OCI-LY1 (cell line): ENCODE measurements around the gene DFFB.

Experiments
- H2AFZ ChIP-seq: fragments of 200-600 bp; sonication (generic), shearing (Covaris generic); 2 replicates; pipeline ENCODE4 v1.6.0; 2014; ENCODE audit warnings: antibody characterized with exemption, mild to moderate bottlenecking, low read length
- H3F3A ChIP-seq: fragments of 200-600 bp; sonication (generic), shearing (Covaris generic); 2 replicates; pipeline ENCODE4 v1.6.0; 2014; ENCODE audit warnings: mild to moderate bottlenecking, antibody characterized with exemption, low read length, moderate library complexity; ENCODE audit not compliant: insufficient read depth
- H3K27ac ChIP-seq: fragments of 200-600 bp; sonication (generic); 2 replicates; pipeline ENCODE4 v1.5.1; 2014; ENCODE audit warnings: low read length, mixed run types, mild to moderate bottlenecking, low read depth; ENCODE audit not compliant: poor library complexity, severe bottlenecking
- H3K27me3 ChIP-seq: fragments of 200-600 bp; sonication (generic); 2 replicates; pipeline ENCODE4 v1.6.0; 2014; ENCODE audit warnings: antibody characterized with exemption, mild to moderate bottlenecking, low read length, moderate library complexity; ENCODE audit not compliant: insufficient read depth
- H3K36me3 ChIP-seq: fragments of 200-600 bp; sonication (generic); 2 replicates; pipeline ENCODE4 v1.6.1; 2014; ENCODE audit warnings: mild to moderate bottlenecking, antibody characterized with exemption, low read length, moderate library complexity, mixed read lengths; ENCODE audit not compliant: insufficient read depth
- H3K4me1 ChIP-seq: fragments of 200-600 bp; sonication (generic); 2 replicates; pipeline ENCODE4 v1.5.1; 2014; ENCODE audit warnings: mild to moderate bottlenecking, low read length, moderate library complexity; ENCODE audit not compliant: insufficient read depth, severe bottlenecking
- H3K4me2 ChIP-seq: fragments of 200-600 bp; sonication (generic), shearing (Covaris generic); 2 replicates; pipeline ENCODE4 v1.6.1; 2014; ENCODE audit warnings: low read length
- H3K4me3 ChIP-seq: fragments of 200-600 bp; sonication (generic); 2 replicates; pipeline ENCODE4 v1.5.1; 2014; ENCODE audit warnings: low read length, low read depth, mild to moderate bottlenecking, mixed read lengths; ENCODE audit not compliant: poor library complexity, severe bottlenecking
- H3K79me2 ChIP-seq: fragments of 200-600 bp; shearing (Covaris generic); 2 replicates; pipeline ENCODE4 v1.6.1; 2016; ENCODE audit warnings: mixed run types, low read length, mixed read lengths; ENCODE audit not compliant: insufficient read depth
- H3K9ac ChIP-seq: fragments of 200-600 bp; sonication (generic), shearing (Covaris generic); 2 replicates; pipeline ENCODE4 v1.6.1; 2014; ENCODE audit warnings: mild to moderate bottlenecking, low read length, mixed read lengths
- H3K9me2 ChIP-seq: fragments of 200-600 bp; sonication (generic), shearing (Covaris generic); 2 replicates; pipeline ENCODE4 v1.6.1; 2014; ENCODE audit warnings: low read depth, mild to moderate bottlenecking, low read length, mixed read lengths
- H3K9me3 ChIP-seq: fragments of 200-600 bp; shearing (Covaris generic); 2 replicates; pipeline ENCODE4 v1.6.1; 2014; ENCODE audit warnings: low read length, mixed read lengths
- H4K20me1 ChIP-seq: fragments of 200-600 bp; sonication (generic), shearing (Covaris generic); 2 replicates; pipeline ENCODE4 v1.6.0; 2016; ENCODE audit warnings: mild to moderate bottlenecking, low read length; ENCODE audit not compliant: insufficient read depth
- EZH2 ChIP-seq: fragments of 200-600 bp; sonication (generic), shearing (Covaris generic); IDR thresholded peaks from 2 replicates; pipeline ENCODE4 v1.8.0; 2017; ENCODE audit warnings: borderline replicate concordance, mixed run types, mild to moderate bottlenecking, antibody characterized with exemption, low read length, moderate library complexity, mixed read lengths
- TF ChIP-seq, protein P1 (sequence below): fragments of 200-600 bp; sonication (generic), shearing (Covaris generic); IDR thresholded peaks from 2 replicates; pipeline ENCODE4 v1.5.1; 2017; ENCODE audit warnings: mild to moderate bottlenecking, antibody characterized with exemption, low read length, moderate library complexity, mixed read lengths

Gene DFFB

DNA sequence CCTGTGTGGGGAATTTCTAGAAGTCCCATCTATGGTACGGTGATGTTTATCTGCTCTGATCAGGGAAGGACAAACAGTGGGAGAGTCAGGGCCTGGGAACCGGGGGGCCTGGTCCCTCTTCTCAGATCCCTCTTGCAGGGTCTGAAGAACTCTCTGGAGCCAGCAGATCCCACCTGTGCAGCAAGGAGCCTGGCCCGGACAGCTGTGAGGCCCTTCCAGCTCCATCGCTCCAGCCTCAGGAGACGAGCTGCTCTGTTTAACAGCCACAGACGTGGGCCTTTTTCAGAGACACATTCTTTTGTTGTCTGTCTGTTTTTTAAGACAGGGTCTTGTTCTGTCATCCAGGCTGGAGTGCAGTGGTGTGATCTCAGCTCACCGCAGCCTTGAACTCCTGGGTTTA, 28.3 kb downstream of the DFFB start:
- no peak for TF ChIP-seq EZH2
- no peaks in the 10 kb centered on the region for H3K27me3 ChIP-seq
- H3K9me2 ChIP-seq = no peaks in the 10 kb centered on the region
- no peaks in the 10 kb centered on the region for H3F3A ChIP-seq
- H3K4me2 ChIP-seq = no peak overlapping the region
- peaks cover 74% of the 10 kb centered on the region for H3K36me3 ChIP-seq
- no peak overlapping the region for H3K27ac ChIP-seq
- H4K20me1 ChIP-seq = no peaks in the 10 kb centered on the region
- H3K4me3 ChIP-seq = no peak overlapping the region
- no peak overlapping the region for H2AFZ ChIP-seq
- no peaks in the 10 kb centered on the region for H3K9me3 ChIP-seq
- no peak overlapping the region for H3K9ac ChIP-seq
- no peaks in the 10 kb centered on the region for H3K4me1 ChIP-seq
- no peaks in the 10 kb centered on the region for H3K79me2 ChIP-seq

DNA sequence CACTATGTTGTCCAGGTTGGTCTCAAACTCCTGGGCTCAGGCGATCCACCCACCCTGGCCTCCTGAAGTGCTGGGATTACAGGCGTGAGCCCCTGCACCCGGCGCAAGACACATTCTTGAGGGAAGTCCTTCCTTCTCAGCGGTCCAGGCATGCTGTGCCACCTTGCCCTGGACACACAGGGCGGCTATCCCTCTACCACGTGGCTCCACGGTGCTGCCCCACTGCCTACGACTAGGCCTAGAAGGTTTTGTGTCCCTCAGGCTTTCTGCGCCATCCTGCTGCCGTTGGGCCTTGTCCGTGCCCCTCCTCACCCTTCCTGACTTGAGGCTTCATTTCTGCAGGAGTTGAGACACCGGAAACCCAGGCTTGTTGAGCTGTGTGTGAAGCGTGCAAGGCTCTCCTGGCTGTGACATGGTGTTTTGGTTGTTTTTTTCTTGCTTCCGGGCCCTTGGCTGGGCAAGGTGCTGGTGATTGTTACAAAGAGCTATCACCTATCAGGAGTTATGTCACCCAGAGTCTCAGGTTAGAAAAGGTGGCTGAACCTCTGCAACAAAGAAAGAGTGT, 28.9 kb downstream of the DFFB start:
- Histone ChIP-seq H3K9me3 (no peaks in the 10 kb centered on the region), H3K9me2 (no peaks in the 10 kb centered on the region), H3K9ac (no peak overlapping the region), H3K4me2 (no peak overlapping the region), H3K27ac (no peak overlapping the region), H3K4me3 (no peak overlapping the region), H2AFZ (no peak overlapping the region), H4K20me1 (no peaks in the 10 kb centered on the region), H3K27me3 (no peaks in the 10 kb centered on the region), H3K36me3 (peaks cover 78% of the 10 kb centered on the region), H3F3A (no peaks in the 10 kb centered on the region), H3K79me2 (no peaks in the 10 kb centered on the region), H3K4me1 (no peaks in the 10 kb centered on the region)
- TF ChIP-seq EZH2 = no peak
- TF ChIP-seq, protein P1, sequence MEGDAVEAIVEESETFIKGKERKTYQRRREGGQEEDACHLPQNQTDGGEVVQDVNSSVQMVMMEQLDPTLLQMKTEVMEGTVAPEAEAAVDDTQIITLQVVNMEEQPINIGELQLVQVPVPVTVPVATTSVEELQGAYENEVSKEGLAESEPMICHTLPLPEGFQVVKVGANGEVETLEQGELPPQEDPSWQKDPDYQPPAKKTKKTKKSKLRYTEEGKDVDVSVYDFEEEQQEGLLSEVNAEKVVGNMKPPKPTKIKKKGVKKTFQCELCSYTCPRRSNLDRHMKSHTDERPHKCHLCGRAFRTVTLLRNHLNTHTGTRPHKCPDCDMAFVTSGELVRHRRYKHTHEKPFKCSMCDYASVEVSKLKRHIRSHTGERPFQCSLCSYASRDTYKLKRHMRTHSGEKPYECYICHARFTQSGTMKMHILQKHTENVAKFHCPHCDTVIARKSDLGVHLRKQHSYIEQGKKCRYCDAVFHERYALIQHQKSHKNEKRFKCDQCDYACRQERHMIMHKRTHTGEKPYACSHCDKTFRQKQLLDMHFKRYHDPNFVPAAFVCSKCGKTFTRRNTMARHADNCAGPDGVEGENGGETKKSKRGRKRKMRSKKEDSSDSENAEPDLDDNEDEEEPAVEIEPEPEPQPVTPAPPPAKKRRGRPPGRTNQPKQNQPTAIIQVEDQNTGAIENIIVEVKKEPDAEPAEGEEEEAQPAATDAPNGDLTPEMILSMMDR = no peak

DNA sequence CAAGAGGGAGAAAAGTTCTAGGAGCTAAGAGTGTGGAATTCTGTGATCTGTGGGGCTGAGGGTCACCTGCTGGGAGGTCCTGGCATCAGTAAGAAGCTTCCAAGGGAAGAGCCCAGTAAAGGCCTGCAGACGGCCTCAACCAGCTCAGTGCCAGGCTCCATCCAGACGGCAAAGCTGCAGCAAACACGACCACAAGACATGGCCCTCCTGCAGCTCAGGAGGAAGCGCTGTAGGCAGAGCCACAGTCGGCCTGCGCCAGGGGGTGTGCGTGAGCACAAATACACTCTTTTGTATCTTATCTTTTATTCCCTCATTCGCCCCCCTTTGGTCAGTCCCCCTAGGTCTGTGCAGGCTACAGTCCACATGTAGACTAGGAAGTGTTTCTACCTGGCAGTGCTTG, 29.4 kb downstream of the DFFB start:
- Histone ChIP-seq H3K9ac (no peak overlapping the region), H2AFZ (no peak overlapping the region), H3K4me3 (no peak overlapping the region), H3K9me3 (no peaks in the 10 kb centered on the region), H3K36me3 (peaks cover 82% of the 10 kb centered on the region), H3K79me2 (no peaks in the 10 kb centered on the region), H3K27me3 (no peaks in the 10 kb centered on the region), H3K4me2 (no peak overlapping the region), H3F3A (no peaks in the 10 kb centered on the region), H3K27ac (no peak overlapping the region), H4K20me1 (no peaks in the 10 kb centered on the region), H3K4me1 (no peaks in the 10 kb centered on the region), H3K9me2 (no peaks in the 10 kb centered on the region)
- TF ChIP-seq, protein P1 = no peak
- TF ChIP-seq EZH2 = no peak

DNA sequence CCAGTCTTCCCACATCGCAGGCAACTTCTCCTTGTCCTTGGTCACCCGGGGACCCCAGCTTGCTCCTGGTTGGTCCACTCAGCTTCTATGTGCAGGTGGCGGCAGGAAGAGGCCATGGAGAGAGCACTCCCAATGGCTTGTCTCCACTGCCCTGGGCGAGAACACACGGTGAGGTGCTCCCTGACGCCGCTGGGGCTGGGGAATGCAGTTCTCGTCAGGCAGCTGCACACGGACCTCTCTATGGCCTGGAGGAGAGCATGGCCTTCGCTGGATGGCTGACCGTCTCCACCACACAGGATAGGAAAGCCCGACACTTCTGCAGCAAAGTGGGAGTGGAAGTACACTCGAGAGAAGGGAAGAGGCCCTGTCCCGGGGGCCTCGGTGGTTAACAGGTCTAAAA, 31.0 kb downstream of the DFFB start:
- Histone ChIP-seq H3K4me2 (no peak overlapping the region), H3K79me2 (peaks cover 3% of the 10 kb centered on the region; the same call in 1 of the 2 replicates), H2AFZ (no peak overlapping the region), H3K9me2 (no peaks in the 10 kb centered on the region), H4K20me1 (no peaks in the 10 kb centered on the region), H3K27ac (no peak overlapping the region), H3K9me3 (no peaks in the 10 kb centered on the region), H3K9ac (no peak overlapping the region), H3K4me3 (no peak overlapping the region), H3K4me1 (peaks cover 6% of the 10 kb centered on the region), H3K36me3 (peaks cover 78% of the 10 kb centered on the region), H3K27me3 (no peaks in the 10 kb centered on the region), H3F3A (no peaks in the 10 kb centered on the region)
- TF ChIP-seq EZH2 = no peak
- TF ChIP-seq, protein P1 = no peak
